Measurements from ENCODE around the gene HLA-A.

- TF ChIP-seq CTCF (optimal IDR thresholded peaks at IDR 0.05 in 1 of 3, IDR thresholded peaks at IDR 0.05 in 1 of 3, conservative IDR thresholded peaks at IDR 0.05 in 1 of 3; ENCODE audit: extremely low read depth in 1 of 3, insufficient read depth in 2 of 3, low read length in 3 of 3) (no peak), EZH2 (IDR thresholded peaks at IDR 0.05; ENCODE audit: low read length) (no peak)
These were observed 3.4 kb upstream of the HLA-A start for GRCh38 chr6:29938746-29939508.

Data from keratinocyte (primary cell).